ENCODE results near the gene HAGHL. TPM values are rescaled to one million over a fixed set of nuclear protein-coding genes. Genes with fewer than 3 reads are reported as not detected.

The HAGHL gene
- total RNA-seq, 2 donors from 2014 or later, result 9.8 to 12.5 TPM

GRCh38 chr16:723695-724094, 3.2 kb upstream of the HAGHL start:
- Mint-ChIP-seq H3K36me3 (ENCODE audit: low read depth) (no peaks in the 10 kb centered on the region), H3K4me3 (no peak overlapping the region), H3K27me3 (no peaks in the 10 kb centered on the region), H3K4me1 (peaks cover 8% of the 10 kb centered on the region), H3K27ac (no peak overlapping the region)
- no peak for ATAC-seq
- no peaks in the 10 kb centered on the region for H3K9me3 ChIP-seq (ENCODE audit: control insufficient read depth, low read length, poor library complexity, severe bottlenecking)
- DNase-seq, result no peak

GRCh38 chr16:724188-725040, 2.5 kb upstream of the HAGHL start:
- no peak for DNase-seq
- H3K27ac Mint-ChIP-seq, result no peak overlapping the region

GRCh38 chr16:725041-725376, 1.9 kb upstream of the HAGHL start:
- ATAC-seq (no peak), DNase-seq (no peak)
- H3K27ac Mint-ChIP-seq, result no peak overlapping the region
- no peaks in the 10 kb centered on the region for H3K27me3 Mint-ChIP-seq
- peaks cover 2% of the 10 kb centered on the region for H3K4me1 Mint-ChIP-seq
- H3K9me3 ChIP-seq (ENCODE audit: control insufficient read depth, low read length, poor library complexity, severe bottlenecking), result no peaks in the 10 kb centered on the region
- no peaks in the 10 kb centered on the region for H3K36me3 Mint-ChIP-seq (ENCODE audit: low read depth)
- no peak overlapping the region for H3K4me3 Mint-ChIP-seq

More at GRCh38 chr16:724188-725040, 2.5 kb upstream of the HAGHL start:
- H3K36me3 Mint-ChIP-seq (ENCODE audit: low read depth), result no peaks in the 10 kb centered on the region
- H3K9me3 ChIP-seq (ENCODE audit: control insufficient read depth, low read length, poor library complexity, severe bottlenecking), result no peaks in the 10 kb centered on the region
- no peaks in the 10 kb centered on the region for H3K27me3 Mint-ChIP-seq
- peaks cover 4% of the 10 kb centered on the region for H3K4me1 Mint-ChIP-seq
- no peak overlapping the region for H3K4me3 Mint-ChIP-seq
- ATAC-seq, result no peak

- H3K9me3 ChIP-seq (ENCODE audit: control insufficient read depth, low read length, poor library complexity, severe bottlenecking), result no peaks in the 10 kb centered on the region
- Mint-ChIP-seq H3K36me3 (ENCODE audit: low read depth) (no peaks in the 10 kb centered on the region), H3K27ac (no peak overlapping the region), H3K27me3 (no peaks in the 10 kb centered on the region), H3K4me1 (no peaks in the 10 kb centered on the region), H3K4me3 (peak overlapping the region; percentile 41)
- ATAC-seq, result no peak
- no peak for DNase-seq
These were observed 1.3 kb upstream of the HAGHL start for GRCh38 chr16:725463-726187.

GRCh38 chr16:726188-726437, 793 bp upstream of the HAGHL start:
- Mint-ChIP-seq H3K27ac (peak overlapping the region; percentile 54), H3K27me3 (no peaks in the 10 kb centered on the region), H3K4me3 (peak overlapping the region; percentile 41), H3K4me1 (no peaks in the 10 kb centered on the region), H3K36me3 (ENCODE audit: low read depth) (no peaks in the 10 kb centered on the region)
- H3K9me3 ChIP-seq (ENCODE audit: control insufficient read depth, low read length, poor library complexity, severe bottlenecking), result no peaks in the 10 kb centered on the region
- ATAC-seq (no peak), DNase-seq (no peak)

GRCh38 chr16:727291-727977, 528 bp downstream of the HAGHL start:
- Mint-ChIP-seq H3K27ac (no peak overlapping the region), H3K4me1 (no peaks in the 10 kb centered on the region), H3K36me3 (ENCODE audit: low read depth) (no peaks in the 10 kb centered on the region), H3K27me3 (no peaks in the 10 kb centered on the region), H3K4me3 (peak overlapping the region; percentile 57)
- H3K9me3 ChIP-seq (ENCODE audit: control insufficient read depth, low read length, poor library complexity, severe bottlenecking), result no peaks in the 10 kb centered on the region
- ATAC-seq (peak; percentile 15), DNase-seq (no peak)

- Mint-ChIP-seq H3K4me1 (no peaks in the 10 kb centered on the region), H3K27me3 (no peaks in the 10 kb centered on the region), H3K36me3 (ENCODE audit: low read depth) (no peaks in the 10 kb centered on the region), H3K27ac (no peak overlapping the region), H3K4me3 (peak overlapping the region; percentile 57)
- ATAC-seq (peak; percentile 83), DNase-seq (peak; percentile 55 to 62 (median 59))
- no peaks in the 10 kb centered on the region for H3K9me3 ChIP-seq (ENCODE audit: control insufficient read depth, low read length, poor library complexity, severe bottlenecking)
These were observed 1.4 kb downstream of the HAGHL start for GRCh38 chr16:728131-728889.

- Mint-ChIP-seq H3K4me1 (no peaks in the 10 kb centered on the region), H3K27me3 (no peaks in the 10 kb centered on the region), H3K4me3 (peak overlapping the region; percentile 56), H3K27ac (no peak overlapping the region), H3K36me3 (ENCODE audit: low read depth) (no peaks in the 10 kb centered on the region)
- H3K9me3 ChIP-seq (ENCODE audit: control insufficient read depth, low read length, poor library complexity, severe bottlenecking), result no peaks in the 10 kb centered on the region
- ATAC-seq (no peak), DNase-seq (no peak)
These were observed 2.2 kb downstream of the HAGHL start for GRCh38 chr16:728890-729744.

- H3K27ac Mint-ChIP-seq, result no peak overlapping the region
- DNase-seq (no peak), ATAC-seq (no peak)
- no peaks in the 10 kb centered on the region for H3K27me3 Mint-ChIP-seq
- H3K4me3 Mint-ChIP-seq, result peak overlapping the region; percentile 19
- no peaks in the 10 kb centered on the region for H3K4me1 Mint-ChIP-seq
- H3K36me3 Mint-ChIP-seq (ENCODE audit: low read depth), result no peaks in the 10 kb centered on the region
- H3K9me3 ChIP-seq (ENCODE audit: control insufficient read depth, low read length, poor library complexity, severe bottlenecking), result no peaks in the 10 kb centered on the region
These were observed 3.1 kb downstream of the HAGHL start for GRCh38 chr16:729768-730665.

GRCh38 chr16:730666-731509, 4.0 kb downstream of the HAGHL start:
- peaks cover 4% of the 10 kb centered on the region for H3K36me3 Mint-ChIP-seq (ENCODE audit: low read depth)
- H3K9me3 ChIP-seq (ENCODE audit: control insufficient read depth, low read length, poor library complexity, severe bottlenecking), result no peaks in the 10 kb centered on the region
- no peaks in the 10 kb centered on the region for H3K27me3 Mint-ChIP-seq
- peaks cover 3% of the 10 kb centered on the region for H3K4me1 Mint-ChIP-seq
- ATAC-seq (no peak), DNase-seq (no peak)
- H3K27ac Mint-ChIP-seq, result no peak overlapping the region
- H3K4me3 Mint-ChIP-seq, result no peak overlapping the region

GRCh38 chr16:732332-732731, 5.4 kb downstream of the HAGHL start:
- ATAC-seq (no peak), DNase-seq (no peak)
- Mint-ChIP-seq H3K4me3 (no peak overlapping the region), H3K27me3 (no peaks in the 10 kb centered on the region), H3K4me1 (peaks cover 3% of the 10 kb centered on the region), H3K36me3 (ENCODE audit: low read depth) (peaks cover 4% of the 10 kb centered on the region), H3K27ac (no peak overlapping the region)
- H3K9me3 ChIP-seq (ENCODE audit: control insufficient read depth, low read length, poor library complexity, severe bottlenecking), result no peaks in the 10 kb centered on the region

Measured in T-helper 17 cell (primary cell).